ENCODE data around the gene CLDN12.

CLDN12 gene

DNA sequence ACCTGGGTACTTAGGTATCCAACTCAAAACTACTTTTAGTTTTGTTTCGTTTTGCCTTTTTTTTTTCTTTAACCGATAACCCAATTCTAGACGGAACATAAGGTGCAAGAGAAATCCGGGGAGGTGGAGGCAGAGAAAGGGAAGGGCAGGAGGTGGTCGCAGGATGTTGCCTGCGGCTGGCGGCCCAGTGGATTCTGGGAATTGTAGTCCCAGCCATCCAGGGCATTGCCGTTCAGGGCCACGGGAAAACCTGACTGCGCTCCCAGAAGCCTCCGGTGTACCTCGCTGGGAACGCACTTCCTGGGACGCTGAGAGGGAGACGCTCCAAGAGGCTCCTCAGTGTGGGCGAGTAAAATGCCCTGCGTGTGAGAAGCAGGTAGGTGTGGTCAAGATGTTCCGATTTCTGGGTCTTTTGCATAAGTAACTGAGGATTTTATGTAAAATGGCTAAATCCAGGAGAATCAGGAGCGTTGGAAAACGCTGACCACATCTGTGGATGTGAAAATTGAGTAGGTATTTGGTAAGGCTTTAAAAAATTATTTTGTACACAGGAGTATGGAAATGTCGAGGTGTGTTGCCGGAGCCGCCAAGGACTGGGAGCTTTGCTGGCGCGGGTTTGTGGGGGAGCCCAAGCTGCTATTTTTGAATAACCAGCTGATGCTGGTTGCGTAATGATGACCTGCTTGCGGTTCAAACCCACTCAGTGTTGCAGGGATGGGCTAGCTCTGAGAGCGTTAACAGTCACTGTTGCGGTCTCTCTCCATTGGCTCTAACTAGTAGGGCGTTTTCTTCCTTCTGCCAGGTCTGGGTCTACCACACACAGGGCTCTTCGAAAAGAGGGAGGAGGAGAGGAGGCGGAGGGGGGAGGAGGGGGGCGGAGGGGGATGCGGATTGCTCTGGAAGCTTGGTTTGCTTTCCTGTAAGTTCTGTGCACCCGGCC lies at the start of gene CLDN12:
Gene CLDN12 (plus strand): TSS at position 288 of the 940 bp plus-strand sequence. CDS start 9,216 bp downstream, outside the sequence.
- peak; percentile 96 for DNase-seq (ENCODE audit: low read depth)
- H3K4me3 ChIP-seq (ENCODE audit: control insufficient read depth, low read depth, low read length) = peak within 1 kb of the TSS; percentile 71
- TF ChIP-seq, protein P1, sequence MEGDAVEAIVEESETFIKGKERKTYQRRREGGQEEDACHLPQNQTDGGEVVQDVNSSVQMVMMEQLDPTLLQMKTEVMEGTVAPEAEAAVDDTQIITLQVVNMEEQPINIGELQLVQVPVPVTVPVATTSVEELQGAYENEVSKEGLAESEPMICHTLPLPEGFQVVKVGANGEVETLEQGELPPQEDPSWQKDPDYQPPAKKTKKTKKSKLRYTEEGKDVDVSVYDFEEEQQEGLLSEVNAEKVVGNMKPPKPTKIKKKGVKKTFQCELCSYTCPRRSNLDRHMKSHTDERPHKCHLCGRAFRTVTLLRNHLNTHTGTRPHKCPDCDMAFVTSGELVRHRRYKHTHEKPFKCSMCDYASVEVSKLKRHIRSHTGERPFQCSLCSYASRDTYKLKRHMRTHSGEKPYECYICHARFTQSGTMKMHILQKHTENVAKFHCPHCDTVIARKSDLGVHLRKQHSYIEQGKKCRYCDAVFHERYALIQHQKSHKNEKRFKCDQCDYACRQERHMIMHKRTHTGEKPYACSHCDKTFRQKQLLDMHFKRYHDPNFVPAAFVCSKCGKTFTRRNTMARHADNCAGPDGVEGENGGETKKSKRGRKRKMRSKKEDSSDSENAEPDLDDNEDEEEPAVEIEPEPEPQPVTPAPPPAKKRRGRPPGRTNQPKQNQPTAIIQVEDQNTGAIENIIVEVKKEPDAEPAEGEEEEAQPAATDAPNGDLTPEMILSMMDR (IDR thresholded peaks at IDR 0.05; ENCODE audit: control insufficient read depth, insufficient read depth, low read depth, low read length, missing control alignments) = no peak

DNA sequence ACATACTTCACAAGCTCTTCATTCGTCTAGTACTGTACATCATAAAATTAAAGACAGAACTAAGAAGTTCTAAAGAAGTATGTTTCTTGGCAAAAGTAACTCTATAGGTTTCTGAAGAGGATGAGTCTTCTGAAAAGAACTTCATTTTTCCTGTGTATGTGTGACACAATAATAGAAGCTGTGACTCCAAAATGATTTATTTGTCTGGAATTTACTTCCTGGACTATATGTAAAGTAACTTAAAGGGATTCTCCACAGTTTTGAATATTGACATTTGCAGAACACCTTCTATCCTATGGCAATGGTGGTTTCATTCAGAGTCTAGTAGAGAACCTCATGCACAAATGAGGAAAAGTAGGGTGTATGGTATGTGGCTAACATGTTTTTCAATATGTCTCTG lies 19.8 kb upstream of the CLDN12 start:
- DNase-seq (ENCODE audit: low read depth) = no peak
- H3K4me3 ChIP-seq (ENCODE audit: control insufficient read depth, low read depth, low read length) = no peak overlapping the region
- TF ChIP-seq, protein P1 (IDR thresholded peaks at IDR 0.05; ENCODE audit: control insufficient read depth, insufficient read depth, low read depth, low read length, missing control alignments) = no peak

DNA sequence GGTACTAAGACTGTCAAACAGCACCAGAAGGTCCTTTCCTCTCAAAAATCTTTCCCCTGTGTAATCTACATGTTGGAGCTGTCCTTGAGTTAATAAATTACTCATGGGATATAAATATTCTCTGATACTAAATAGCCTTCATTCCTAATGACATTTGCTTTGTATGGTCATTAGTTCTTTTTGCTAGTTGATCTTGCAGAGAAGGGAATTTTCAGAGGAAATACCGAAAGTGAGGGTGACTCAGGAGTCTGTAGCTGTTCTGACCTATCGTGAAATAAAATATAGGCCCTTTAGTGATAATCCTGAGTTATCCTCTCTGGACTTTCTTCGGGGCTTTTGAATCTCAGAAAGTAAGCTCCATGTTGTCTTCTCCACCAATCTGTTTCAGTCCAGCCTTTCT lies 19.4 kb upstream of the CLDN12 start:
- no peak for DNase-seq (ENCODE audit: low read depth)
- TF ChIP-seq, protein P1 (IDR thresholded peaks at IDR 0.05; ENCODE audit: control insufficient read depth, insufficient read depth, low read depth, low read length, missing control alignments) = no peak
- H3K4me3 ChIP-seq (ENCODE audit: control insufficient read depth, low read depth, low read length) = no peak overlapping the region

DNA sequence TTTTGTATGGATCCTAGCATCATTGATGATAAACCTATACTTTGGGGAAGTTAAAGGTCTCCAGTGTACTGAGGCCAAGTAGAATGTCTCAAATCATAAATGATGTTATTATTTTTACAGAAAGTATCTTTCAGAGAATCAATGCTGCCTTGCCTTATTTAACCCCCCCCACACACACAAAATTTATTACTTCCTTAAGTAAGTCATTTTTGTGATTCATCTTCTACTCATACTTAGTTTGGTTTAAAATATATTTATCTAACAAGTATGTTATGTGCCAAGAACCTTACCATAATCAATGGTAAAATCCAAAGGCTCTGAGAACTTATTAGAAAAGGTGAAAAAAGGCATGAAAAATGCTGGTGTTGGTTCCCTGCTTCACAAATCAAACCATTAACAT lies 18.8 kb upstream of the CLDN12 start:
- DNase-seq (ENCODE audit: low read depth) = no peak
- no peak overlapping the region for H3K4me3 ChIP-seq (ENCODE audit: control insufficient read depth, low read depth, low read length)
- TF ChIP-seq, protein P1 (IDR thresholded peaks at IDR 0.05; ENCODE audit: control insufficient read depth, insufficient read depth, low read depth, low read length, missing control alignments) = no peak

DNA sequence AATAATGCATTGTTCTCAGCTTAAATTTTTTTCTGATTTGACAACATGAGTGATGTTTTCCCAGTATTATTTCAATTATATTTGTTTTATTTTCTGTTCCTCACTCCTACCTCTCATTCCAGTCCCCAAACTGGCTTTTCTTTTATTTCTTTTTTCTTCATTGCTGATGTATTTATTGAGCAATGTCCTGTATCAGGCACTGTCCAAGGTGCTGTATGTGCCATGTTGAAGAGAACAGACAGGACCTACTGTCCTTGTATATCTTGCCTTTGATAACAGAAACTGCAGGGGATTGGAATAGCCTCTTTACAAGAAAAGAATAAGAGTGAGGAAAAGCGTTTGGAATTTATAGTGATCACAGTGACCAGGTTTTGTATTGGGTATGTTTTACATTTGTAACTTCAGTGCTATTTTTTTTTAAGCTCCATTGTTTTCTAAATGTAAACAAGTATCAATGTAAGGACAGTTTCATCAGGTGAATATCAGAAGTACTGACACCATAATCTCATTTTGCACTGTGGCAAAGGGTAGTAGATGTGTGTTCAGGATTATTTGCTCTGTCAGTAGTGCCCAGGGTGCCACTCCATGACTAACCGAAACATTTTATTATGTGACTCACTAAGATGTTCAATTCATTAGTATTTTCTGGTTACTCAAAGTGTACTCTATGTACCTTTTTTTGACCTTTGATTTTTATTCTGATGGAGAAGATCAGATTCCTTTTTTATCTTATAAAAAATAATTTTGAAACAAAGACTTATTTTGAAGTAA lies 15.6 kb upstream of the CLDN12 start:
- H3K4me3 ChIP-seq (ENCODE audit: control insufficient read depth, low read depth, low read length) = no peak overlapping the region
- DNase-seq (ENCODE audit: low read depth) = no peak
- TF ChIP-seq, protein P1 (IDR thresholded peaks at IDR 0.05; ENCODE audit: control insufficient read depth, insufficient read depth, low read depth, low read length, missing control alignments) = no peak

DNA sequence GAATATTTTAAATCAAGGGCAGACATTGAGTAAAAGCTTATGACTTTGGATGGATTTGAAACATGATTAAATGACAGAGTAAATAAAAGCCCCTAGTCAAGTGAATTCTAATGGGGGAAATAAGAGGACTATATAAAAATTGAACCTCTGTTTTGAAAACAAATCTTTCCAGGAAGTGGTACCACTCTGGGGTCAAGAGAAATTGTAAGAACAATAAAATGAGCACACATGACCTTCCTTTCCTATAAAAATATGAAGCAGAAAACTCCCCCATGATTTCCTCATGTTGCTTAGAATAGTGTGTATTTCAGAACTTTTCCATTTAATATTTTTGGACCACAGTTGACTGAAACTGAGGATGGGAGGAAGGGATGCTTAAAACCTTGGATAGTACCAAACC lies 12.3 kb upstream of the CLDN12 start:
- H3K4me3 ChIP-seq (ENCODE audit: control insufficient read depth, low read depth, low read length) = no peak overlapping the region
- TF ChIP-seq, protein P1 (IDR thresholded peaks at IDR 0.05; ENCODE audit: control insufficient read depth, insufficient read depth, low read depth, low read length, missing control alignments) = no peak
- no peak for DNase-seq (ENCODE audit: low read depth)
